GM21737 (cell line): ENCODE results near the gene TMEM82.

Experiments used
- ATAC-seq: cut with Tn5 transposase; IDR thresholded peaks from one replicate; pipeline ENCODE4 v1.9.1; 2021; ENCODE audit warnings: mild to moderate bottlenecking, moderate library complexity; ENCODE audit not compliant: unreplicated experiment

The TMEM82 gene

GRCh38 chr1:15735304-15736037 lies 6.8 kb upstream of the TMEM82 start:
- no peak for ATAC-seq

- no peak for ATAC-seq
Measured at GRCh38 chr1:15736038-15736891, 6.0 kb upstream of the TMEM82 start, which contains the start of gene SLC25A34. TSS of gene SLC25A34 (plus strand) at chr1:15736258. CDS start at chr1:15736486, 228 bp downstream.

DNA sequence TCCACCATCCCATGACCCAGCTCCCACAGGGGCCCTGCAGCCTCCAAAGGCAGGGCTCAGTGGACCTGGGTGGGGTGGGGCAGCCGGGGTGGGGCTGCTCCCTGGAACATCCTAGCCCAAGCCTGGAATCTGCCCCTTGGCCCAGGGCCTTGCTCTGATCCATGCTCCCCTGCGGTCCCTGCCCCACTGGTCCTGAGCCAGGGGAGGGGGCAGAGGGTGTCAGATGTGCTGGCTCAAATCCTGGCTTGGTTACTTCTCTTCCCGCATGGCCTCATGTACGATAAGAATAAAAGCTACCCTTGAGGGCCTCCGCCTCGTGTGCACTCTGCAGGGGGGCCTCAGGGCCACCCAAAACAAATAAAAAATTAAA lies 5.4 kb upstream of the TMEM82 start:
- no peak for ATAC-seq

- no peak for ATAC-seq
Measured at GRCh38 chr1:15737324-15738319, 4.7 kb upstream of the TMEM82 start.

DNA sequence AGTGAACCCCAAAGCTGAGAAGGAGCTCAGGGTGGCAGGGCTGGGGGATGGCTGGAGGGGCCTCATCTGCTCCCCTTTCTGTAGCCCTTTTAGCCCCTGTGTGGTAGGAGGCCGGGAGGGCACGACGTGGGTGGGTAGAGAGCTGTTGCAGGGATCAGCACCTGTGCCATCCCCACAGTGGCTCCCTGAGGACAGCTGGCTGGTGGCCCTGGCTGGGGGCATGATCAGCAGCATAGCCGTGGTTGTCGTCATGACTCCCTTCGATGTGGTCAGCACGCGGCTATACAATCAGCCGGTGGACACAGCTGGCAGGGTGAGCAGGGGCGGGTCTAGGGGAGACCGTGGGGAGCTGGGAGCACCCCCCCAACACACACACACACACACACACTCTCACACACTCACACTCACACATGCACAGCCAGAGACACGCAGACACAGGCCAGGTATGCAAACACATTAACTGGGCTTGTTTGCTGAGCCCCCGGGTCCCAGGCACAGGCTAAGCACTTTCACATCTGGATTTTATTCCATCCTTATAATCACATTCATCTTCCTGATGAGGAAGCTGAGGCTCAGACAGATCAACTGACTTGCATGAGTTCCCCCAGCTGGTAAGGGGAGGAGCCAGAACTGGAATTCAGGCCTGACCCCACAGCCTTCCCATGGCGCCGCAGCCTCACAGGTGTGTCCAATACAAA lies 3.7 kb upstream of the TMEM82 start:
- no peak for ATAC-seq

- no peak for ATAC-seq
Measured at GRCh38 chr1:15739259-15739658, 3.0 kb upstream of the TMEM82 start.

DNA sequence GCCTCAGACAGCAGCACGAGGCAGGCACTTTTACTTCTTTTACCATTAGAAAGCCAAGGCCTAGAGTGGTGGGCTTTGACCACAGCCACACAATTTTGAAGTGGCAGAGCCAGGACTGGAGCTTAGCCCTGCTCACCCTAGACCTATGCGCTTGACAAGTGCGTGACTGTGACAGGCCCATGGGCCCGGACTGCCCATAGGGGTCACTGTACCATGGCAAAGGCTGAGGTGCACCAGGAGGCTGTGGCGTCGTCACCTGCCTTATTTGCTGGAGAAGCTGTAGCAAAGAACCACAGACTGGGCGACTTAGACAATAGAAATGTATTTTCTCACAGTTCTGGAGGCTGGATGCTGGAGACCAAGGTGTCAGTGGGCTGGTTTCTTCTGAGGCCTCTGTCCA lies 2.6 kb upstream of the TMEM82 start:
- ATAC-seq = no peak

DNA sequence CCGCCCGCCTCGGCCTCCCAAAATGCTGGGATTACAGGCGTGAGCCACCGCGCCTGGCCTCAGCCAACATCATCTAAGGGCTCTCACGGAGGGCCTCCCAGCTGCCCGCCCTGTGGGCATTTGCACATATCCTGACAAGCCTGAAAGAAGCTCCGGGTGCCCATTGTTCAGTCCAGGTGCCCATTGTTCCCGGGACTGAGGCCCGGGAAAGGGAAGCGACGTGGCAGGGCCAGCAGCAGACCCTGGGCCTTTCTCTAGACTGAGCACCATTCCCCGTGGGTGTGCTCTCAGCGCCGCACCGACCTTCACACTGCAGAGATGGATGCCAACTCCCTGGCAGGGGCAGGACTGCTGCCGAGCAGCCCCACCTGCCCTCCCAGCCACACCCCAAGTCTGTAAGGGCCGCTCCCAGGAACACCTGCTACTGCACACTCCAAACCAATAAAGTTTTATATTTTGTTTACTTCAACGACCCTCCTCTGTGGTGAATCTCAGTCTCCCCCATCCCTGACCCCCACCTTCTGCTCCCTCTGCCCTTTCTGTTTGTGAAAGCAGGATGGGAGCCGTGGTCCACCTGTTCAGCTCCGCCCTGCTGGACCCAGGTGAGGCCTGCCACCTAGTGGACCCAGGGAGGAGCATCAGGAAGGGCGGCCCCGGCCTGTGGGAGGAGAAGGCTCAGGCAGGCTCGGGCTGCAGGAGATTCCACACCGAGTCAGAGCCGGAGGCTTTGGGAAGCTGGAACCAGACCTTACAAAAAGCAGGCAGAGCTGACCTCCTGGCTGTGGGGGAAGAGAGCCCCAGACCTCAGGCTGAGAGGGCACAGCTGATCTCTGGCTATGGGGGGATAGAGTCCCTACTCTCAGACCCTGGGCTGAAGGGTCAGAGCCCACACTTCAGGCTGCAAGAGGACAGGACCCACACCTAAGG lies 1.1 kb upstream of the TMEM82 start:
- ATAC-seq = no peak

- ATAC-seq = no peak
Measured at GRCh38 chr1:15744122-15744679, 1.9 kb downstream of the TMEM82 start.

DNA sequence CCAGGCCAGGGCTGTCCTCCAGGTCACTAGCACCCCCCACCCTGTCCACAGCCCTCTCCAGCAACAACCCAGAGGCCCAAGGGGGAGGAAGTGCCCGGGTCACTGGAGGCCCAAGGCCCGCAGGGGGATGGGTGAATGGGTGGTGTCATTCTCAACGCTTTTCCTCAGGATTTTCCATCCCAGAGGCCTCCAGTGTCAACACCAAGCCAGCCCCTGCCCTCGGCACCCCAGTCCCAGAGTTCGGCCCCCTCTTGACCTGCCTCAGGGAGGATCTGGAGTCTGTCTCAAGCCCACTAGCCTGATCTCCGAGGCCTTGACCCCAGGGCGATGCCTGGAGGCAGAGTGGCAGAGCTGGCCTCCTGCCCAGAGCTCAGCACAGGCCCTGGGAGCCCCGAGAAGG lies 5.1 kb downstream of the TMEM82 start:
- no peak for ATAC-seq

DNA sequence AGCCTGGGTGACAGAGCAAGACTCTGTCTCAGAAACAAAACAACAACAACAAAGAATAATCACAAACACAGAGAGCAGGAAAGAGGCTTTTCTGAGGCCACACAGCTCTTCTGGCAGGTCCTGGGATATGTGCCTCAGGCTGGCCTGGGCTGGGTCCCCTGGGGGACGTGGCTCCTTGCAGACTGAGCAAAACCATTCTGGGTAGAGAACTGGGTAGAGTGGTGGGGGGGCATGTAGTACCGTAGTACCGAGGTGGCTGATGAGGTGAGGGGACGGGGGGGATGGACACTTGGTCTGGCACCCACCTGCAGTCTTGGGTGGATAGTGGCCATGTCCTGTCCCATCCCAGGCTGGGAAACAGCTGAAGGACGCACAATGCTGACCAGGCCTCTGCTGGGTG lies 6.0 kb downstream of the TMEM82 start:
- ATAC-seq = no peak

GRCh38 chr1:15748690-15749398 lies 6.5 kb downstream of the TMEM82 start:
- ATAC-seq = no peak

DNA sequence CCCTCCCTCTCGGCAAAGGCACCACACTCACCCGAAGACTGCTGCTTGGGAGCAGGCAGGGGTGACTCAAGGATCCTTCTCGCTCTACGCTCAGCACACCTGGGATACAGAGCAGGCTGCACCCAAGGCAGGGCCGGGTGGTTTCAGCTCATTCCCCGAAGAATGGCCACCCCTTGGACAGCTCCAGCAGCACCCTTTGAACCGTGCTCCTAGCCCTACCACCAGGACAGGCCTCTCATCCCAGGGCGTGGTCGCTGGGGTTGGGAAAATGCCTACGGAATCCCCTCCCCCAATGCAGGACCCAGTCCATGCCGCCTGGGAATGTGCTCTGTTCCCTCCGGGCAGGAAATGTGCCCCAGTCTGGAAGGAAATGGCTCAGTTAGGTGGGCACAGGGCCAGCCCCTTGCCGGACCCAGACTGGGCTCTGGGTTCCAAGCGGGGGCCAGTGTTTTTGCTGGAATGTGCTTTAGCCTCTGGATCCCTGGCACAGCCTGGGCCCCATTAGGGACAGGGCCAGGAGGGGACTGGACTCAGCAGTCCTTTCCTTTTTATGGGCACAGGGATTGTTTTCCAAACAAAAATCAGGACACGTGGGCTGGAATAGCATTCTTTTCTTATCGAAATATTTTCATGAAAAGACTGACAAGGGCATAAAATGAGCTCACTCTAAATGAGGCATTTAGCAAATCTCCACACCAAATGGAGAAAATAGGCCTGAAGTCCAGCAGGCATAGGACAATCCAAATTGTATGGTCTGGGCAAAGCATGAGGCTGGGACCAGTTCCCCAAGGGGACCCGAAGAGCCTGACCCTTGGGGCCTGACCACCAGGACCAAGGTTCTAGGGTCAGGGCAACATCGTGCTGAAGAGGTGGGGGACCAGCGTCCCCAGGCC lies 7.3 kb downstream of the TMEM82 start:
- no peak for ATAC-seq

DNA sequence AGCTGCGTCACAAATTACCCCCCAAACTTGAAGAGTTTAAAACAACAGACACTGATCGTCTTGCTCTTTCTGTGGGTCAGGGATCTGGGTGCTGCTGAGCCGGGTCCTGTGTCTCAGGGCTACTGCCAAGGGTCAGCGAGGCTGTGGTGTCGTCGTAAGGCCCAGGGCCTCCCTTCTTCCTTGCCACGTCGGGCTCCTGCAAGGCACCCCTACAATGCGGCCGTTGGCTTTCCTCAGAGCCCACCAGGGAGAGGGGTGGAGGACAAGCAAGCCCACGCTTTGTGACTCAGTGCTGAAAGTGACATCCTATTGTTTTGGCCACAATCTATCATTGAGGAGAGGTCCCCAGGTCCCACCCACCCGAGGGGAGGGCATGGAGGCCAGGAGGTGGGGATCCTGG lies 8.6 kb downstream of the TMEM82 start:
- ATAC-seq = no peak

GRCh38 chr1:15751717-15752116 lies 9.4 kb downstream of the TMEM82 start:
- ATAC-seq = no peak

- ATAC-seq = no peak
Measured at GRCh38 chr1:15753776-15754175, 11.5 kb downstream of the TMEM82 start.

DNA sequence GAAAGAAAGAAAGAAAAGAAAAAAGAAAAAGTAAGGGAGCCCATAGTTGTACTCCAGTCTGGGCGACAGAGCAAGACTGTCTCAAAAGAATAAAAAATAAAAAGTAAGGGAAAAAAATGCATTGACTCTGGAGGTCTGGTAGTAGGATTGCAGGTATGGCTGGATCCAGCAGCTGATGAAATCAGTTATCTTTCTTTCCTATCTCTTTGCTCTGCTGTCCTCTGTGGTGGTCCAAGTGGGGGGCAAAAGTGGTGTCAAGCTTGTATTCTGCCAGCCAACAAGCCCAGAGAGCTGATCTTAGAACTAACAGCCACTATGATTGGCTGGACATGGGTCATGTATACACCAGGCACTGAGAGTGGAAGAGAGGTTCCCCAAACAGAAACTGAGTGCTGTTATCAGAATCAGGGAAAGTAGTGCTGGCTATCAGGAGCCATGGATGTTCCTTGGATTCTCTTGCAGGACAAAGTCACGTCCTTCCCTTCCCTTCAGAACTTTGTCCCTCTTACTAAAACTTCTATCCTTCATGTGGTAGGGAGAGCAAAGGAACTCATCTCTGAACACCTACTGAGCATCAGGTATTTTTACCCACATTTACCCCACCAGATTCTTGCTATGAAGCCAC lies 12.8 kb downstream of the TMEM82 start:
- ATAC-seq = no peak
